ENCODE data around the gene DLL4.
"Not testable (repeated sequence)": the region's sequence is repeated elsewhere in the genome, so short reads cannot be mapped to it uniquely, and the experiment has no call there.

Gene DLL4

DNA sequence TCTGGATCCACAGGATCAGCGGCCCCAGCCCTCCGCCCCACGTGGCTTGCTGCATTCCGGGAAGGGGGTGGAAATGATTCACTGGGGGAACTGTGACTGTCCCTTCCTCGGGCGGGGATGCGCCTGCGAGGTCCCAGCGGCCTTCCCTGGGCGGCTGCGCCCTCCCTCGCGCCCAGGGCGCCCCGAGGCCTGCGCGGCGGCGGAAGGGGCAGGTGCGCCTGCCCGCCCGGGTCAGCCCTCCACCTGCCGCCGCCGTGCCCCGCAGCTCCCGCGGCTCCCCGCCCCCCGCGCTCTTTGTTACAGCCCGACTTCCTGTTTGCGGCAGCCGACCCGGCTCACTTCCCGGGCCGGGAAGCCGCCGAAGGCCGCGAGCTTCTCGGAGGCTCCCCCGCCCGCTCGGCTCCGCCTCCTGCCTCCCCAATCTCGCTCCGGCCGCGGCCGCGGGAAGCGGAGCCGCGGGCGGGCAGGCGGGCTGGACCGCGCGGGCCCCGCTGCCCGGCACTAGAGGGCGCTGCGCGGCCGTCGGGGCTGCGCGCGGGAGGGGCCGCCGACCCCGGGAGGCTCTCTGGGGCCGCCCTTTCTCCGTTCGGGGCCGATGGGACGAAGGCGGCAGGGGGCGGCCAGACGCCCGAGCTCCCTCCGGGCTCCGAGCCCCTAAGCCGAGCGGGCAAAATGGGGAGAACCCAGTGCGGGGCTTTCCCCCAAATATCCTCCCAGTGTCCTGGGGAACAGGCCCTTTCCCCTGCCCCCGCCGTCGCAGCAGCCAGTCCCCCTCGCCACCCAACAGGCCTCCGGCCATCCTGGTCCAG lies 12.6 kb downstream of the DLL4 start:
- peak; percentile 46 to 54 for DNase-seq (ENCODE audit: low read depth in 2 of 2)

DNA sequence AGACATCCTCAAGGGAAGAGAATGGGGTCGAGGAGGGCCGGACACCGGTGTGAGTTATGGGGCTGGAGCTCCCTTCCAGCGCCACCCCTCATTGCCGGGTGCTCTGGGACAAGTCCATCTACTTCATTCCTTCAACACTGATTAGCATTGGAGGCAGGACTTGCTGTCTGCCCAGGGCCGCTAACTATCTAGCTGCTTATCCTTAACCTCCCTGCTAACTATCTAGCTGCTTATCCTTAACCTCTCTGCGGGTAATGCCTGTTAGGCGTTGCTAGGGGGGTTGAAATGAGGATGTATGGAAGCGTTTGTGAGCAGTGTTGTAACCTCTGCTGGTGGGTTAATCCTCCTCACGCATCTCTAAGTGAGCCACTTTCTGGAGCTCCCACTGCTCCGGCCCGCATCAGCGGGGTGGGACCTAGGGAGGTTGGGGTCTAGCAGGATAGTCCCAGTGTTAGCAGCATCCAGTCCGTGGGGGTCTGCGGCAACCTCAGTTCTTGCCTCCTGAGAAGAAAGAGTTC lies 13.3 kb downstream of the DLL4 start:
- no peak for DNase-seq (ENCODE audit: low read depth in 2 of 2)

DNA sequence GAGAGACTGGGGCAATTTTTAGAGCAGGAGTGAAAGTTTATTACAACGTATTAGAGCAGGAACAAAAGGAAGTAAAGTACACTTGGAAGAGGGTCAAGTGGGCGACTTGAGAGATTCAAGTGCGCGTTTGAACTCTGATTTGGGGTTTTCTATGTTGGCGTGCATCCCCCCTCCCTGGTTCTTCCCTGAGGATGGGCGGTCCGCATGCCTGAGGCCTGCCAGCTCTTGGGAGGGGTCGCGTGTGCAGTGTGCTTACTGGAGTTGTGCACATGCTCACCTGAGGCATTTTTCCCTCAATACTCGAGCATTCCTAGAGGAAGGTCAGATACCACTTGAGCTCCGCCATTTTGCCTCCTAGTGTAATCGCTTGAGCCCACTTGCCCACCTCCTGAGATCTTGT lies 13.7 kb downstream of the DLL4 start:
- DNase-seq (ENCODE audit: low read depth in 2 of 2), result no peak

- no peak for DNase-seq (ENCODE audit: low read depth in 2 of 2)
Observed at GRCh38 chr15:40943764-40944365, 14.7 kb downstream of the DLL4 start.

GRCh38 chr15:40944510-40945296 lies 15.6 kb downstream of the DLL4 start:
- no peak for DNase-seq (ENCODE audit: low read depth in 2 of 2)

DNA sequence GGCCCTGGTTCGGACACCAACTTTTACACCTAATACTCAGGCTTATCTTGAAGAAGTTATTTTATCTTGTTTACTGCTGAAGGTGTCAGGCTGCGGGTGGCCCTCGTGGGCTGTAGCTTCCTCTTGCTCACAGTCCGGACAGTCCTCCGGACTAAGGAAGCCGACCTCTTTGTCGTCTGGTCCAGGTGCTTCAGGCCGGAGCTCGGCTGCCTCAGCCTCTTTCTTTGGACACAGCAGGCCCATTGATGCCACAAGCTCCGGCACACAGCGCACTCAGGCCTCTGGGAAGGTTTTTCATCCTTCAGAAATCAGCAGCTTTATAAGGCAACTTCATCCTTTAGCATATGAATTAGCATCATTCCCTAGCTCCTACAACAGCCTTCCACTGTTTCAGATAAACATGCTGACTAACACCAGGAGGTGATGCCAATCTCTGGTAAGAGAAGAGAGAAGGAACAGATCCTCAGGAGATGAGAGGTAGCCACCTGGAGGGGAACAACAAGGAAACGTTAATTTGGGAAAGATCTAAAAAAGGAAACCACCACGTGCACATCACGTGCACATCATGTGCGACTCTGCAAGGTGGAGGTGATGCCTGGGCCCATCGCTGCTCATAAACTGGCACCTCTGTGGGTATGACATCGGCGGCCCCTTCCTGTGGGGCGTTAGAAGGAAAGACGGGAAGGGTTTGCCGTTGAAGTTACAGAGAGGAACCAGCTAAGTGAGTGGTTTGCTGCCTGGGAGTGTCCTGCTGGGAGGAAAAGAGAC lies 19.8 kb downstream of the DLL4 start:
- no peak for DNase-seq (ENCODE audit: low read depth in 2 of 2)

DNA sequence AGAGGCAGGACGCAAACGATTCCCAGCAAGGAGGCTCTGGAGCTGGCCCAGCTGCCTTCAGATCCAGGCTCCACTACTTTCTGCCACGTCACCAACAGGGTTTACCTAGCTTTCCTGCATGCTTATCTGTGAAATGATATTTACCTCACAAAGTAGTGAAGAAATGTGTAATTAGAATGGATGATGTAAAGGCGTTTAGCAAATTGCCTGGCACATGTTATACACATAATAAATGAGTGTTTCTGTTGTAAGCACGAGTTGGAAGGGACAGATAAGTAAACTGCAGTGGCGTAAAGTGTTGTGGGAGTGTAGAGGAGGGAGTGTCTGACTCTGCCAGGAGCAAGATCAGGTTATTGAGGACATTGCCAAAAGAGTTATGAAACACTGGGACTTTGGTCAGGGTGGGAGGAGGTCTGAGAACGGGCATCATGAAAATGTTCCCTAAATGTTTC lies 20.6 kb downstream of the DLL4 start:
- DNase-seq (ENCODE audit: low read depth in 2 of 2), result no peak

DNA sequence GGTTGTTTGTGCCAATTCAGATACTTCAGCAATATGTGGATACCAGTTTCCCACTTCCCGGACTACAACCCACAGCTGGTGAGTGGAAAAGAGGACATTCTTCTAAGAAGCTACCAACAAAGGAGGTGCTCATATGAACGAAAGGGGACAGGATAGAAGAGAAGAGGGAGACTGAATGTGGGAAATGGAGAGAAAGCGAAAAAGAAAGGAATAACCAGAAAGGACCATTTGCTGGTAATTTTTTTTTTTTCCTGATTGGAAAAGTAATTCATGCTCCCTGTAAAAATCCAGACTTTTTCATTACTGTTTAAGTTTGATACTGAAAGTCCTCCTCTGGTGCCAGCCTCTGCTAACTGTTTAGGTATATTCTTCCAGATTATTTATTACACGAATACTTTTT lies 22.6 kb downstream of the DLL4 start:
- no peak for DNase-seq (ENCODE audit: low read depth in 2 of 2)

GRCh38 chr15:40952301-40952900 lies 23.3 kb downstream of the DLL4 start:
- no peak for DNase-seq (ENCODE audit: low read depth in 2 of 2)

GRCh38 chr15:40952901-40953712 lies 24.0 kb downstream of the DLL4 start, which contains the start of gene CHAC1:
CHAC1 (plus strand) TSS chr15:40953471; CDS start chr15:40953584, 113 bp downstream.
- DNase-seq (ENCODE audit: low read depth in 2 of 2), result peak; percentile 93 to 95

DNA sequence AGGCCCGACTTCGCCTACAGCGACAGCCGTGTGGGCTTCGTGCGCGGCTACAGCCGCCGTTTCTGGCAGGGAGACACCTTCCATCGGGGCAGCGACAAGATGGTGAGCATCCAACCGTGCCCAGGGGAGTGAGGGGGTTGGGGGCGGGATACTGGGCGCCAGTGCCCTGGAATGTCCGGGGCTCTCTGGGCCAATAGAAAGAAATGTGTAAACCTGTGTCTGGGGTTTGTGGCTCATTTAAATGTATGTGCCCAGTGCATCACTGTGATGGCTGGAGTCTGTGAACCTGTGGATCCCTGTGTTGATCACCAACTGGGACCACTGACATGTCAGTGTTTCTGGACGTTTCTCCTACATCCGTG lies 24.6 kb downstream of the DLL4 start:
- no peak for DNase-seq (ENCODE audit: low read depth in 2 of 2)

DNA sequence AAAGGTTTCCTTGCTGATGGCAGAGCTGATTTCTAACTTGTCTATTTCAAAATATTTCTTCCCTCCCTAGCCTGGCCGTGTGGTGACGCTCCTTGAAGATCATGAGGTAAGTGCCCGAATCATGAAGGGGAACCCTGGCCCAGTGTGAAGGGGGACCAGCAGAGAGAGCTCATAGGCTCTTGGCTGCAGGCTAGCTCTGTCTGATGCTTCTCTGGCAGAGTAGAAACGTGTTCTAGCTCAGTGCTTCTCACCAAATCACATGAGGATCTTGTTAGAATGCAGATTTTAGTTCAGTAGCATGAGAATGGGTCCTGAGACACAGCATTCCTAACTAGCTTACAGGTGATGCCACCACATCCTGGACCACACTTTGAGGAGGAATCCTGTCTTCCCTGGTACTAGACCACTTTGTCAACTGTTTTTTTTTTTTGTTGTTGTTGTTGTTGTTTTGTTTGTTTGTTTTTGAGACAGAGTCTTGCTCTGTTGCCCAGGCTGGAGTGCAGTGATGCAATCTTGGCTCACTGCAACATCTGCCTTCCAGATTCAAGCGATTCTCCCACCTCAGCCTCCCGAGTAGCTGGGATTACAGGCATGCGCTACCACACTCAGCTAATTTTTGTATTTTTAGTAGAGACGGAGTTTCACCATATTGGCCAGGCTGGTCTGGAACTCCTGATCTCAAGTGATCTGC lies 25.2 kb downstream of the DLL4 start:
- DNase-seq (ENCODE audit: low read depth in 2 of 2), result not testable (repeated sequence)

GRCh38 chr15:40955141-40955903 lies 26.2 kb downstream of the DLL4 start:
- DNase-seq (ENCODE audit: low read depth in 2 of 2), result no peak

DNA sequence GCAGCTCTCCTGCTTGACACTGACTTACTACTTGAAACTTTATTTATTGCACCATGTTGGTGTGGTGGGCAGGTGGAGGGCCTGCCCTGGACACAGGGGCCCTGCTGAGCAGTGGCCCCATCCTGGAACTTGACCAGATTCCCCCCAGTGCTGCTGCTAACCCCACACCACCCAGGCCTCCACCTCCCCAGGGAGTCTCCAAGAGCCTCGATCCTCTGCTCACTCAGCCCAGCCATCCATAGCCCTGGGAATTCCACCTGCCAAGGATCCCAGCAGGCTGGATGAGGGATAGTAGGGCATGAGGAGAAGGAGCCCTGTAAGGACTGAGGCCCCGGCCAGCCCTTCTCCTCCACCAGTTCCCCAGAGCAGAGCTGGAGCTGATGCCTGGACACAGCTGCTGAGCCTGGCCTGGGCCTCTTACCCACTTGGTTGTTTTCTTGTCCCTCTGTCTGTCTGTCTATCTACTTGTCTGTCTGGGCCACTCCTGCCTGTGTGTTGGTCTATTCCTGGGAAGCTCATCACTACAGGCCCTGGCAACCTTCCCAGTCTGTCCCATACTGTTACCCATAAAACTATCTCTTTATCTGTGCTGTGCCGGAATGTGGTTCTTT lies 26.9 kb downstream of the DLL4 start:
- DNase-seq (ENCODE audit: low read depth in 2 of 2), result no peak

GRCh38 chr15:40956541-40956982 lies 27.4 kb downstream of the DLL4 start:
- DNase-seq (ENCODE audit: low read depth in 2 of 2), result no peak

- DNase-seq (ENCODE audit: low read depth in 2 of 2), result no peak
Observed at GRCh38 chr15:40957041-40957555, 28.0 kb downstream of the DLL4 start.

DNA sequence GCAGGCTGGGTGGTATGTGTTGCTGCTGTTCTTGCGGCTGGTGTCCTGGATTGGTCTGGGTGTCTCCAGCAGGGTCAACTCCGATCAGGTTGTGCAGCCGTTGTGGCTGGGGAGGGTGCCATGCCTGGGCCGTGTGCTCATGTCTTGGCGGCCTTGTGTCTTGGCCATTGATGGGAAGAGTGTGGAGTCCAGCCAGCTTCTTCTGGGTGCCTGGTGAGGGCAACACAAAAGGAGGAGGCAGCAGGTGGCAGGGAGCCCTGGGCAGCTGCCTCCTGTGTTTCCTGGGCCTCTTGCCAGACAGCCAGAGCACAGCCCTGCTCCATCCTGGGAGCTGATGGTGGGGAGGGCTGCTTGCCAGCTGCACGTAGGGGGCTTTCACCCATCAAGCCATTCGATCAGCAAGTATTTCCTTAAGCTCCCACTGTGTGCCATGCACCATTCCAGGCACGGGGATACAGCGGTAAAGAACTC lies 28.5 kb downstream of the DLL4 start:
- DNase-seq (ENCODE audit: low read depth in 2 of 2), result no peak

DNA sequence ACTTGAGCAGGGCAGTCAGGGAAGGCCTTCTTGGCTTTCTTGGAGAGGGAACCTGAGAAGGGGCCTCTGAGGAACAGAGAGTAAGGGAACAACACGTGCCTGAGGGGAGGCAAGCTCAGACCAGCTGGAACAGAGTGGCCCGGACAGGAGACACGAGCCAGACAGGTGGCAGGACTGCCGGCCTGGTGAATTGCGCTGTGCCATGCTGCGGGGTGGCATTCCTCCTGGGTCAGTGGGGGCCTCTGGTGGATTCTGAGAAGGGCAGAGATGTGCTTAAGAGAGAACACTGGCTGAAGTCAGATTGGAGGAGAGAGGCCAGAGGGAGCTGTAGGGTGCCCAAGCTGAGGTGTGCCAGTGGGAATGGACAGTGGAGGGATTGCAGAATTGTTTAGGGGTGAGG lies 29.0 kb downstream of the DLL4 start:
- DNase-seq (ENCODE audit: low read depth in 2 of 2), result no peak

Measured in activated CD4-positive, alpha-beta T cell treated with anti-CD3 and anti-CD28 coated beads for 24 hours (primary cell).